NB4 (cell line): ENCODE data around the gene KCNQ1.

Experiments used
- POLR2A ChIP-seq: IDR thresholded peaks from 2 replicates; pipeline ENCODE4 v1.6.1; 2011; ENCODE audit warnings: mild to moderate bottlenecking; ENCODE audit not compliant: insufficient read length; ENCODE audit errors: extremely low read depth
- TF ChIP-seq, protein P1 (sequence below): IDR thresholded peaks from 2 replicates; pipeline ENCODE4 v1.6.1; 2011; ENCODE audit warnings: low read depth, low read length
- TF ChIP-seq, protein P2 (sequence below): IDR thresholded peaks from one replicate; pipeline ENCODE4 v1.5.1; 2012; ENCODE audit warnings: low read depth, low read length

DNA sequence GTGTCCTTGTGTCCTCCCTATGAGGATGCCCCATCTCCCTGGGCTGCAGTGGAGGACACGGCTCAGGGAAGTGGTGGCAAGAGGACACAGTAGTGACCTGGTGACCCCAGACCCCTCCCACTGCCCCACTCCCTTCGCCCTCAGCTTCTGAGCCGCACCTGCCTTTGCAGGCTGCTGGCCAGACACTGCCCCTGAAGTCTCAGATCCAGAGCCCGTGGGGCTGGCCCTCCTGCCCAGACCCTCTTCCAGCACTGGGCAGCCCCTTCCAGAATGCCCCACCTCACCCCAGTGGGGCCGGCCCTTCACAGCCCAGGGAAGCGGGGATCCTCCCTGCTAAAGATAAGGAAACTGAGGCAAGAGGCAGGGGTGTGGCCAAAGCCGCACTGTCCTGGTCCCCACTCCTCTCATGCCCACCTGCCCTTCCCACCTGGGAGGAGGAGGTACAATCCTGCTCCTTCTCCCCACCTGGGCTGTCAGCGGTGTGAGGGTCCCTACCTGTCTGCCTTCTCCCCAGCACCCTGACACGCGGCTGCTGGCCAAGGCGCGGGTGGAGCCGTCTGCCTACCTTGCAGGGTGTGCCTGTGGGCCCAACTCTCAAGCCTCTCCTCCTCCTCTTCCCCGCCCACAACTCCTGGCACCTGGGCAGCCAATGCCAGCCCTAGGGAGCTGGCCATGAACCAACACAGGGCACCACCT lies 17.8 kb upstream of the KCNQ1 start:
- no peak for TF ChIP-seq POLR2A
- TF ChIP-seq, protein P1, sequence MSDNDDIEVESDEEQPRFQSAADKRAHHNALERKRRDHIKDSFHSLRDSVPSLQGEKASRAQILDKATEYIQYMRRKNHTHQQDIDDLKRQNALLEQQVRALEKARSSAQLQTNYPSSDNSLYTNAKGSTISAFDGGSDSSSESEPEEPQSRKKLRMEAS = no peak
- TF ChIP-seq, protein P2, sequence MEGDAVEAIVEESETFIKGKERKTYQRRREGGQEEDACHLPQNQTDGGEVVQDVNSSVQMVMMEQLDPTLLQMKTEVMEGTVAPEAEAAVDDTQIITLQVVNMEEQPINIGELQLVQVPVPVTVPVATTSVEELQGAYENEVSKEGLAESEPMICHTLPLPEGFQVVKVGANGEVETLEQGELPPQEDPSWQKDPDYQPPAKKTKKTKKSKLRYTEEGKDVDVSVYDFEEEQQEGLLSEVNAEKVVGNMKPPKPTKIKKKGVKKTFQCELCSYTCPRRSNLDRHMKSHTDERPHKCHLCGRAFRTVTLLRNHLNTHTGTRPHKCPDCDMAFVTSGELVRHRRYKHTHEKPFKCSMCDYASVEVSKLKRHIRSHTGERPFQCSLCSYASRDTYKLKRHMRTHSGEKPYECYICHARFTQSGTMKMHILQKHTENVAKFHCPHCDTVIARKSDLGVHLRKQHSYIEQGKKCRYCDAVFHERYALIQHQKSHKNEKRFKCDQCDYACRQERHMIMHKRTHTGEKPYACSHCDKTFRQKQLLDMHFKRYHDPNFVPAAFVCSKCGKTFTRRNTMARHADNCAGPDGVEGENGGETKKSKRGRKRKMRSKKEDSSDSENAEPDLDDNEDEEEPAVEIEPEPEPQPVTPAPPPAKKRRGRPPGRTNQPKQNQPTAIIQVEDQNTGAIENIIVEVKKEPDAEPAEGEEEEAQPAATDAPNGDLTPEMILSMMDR = no peak
